ENCODE data around the gene ENOX1. TPM values are rescaled to one million over a fixed set of nuclear protein-coding genes. Genes with fewer than 3 reads are reported as not detected.
"Not testable (repeated sequence)": the region's sequence is repeated elsewhere in the genome, so short reads cannot be mapped to it uniquely, and the experiment has no call there.

ENOX1 gene
- total RNA-seq, 1 experiment from 2014 or later: 1.5 TPM

DNA sequence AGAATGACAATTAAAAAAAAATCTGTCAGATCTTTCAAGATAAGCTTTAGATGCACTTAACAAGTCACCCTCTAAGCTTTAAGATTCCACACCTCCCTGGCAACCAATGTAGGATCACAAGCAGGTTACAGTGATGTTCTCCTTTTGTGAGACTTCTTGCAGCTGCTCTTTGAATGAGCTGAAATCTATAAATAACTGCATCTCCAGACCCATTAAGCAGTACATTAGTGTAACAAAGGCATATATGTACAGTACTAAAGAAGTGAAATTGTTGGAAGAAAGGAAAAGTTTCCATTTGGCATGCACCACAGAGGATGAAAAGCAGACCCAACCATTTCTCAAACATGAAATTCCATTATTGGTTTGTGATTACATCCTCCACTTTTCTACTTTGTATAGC, 364.7 kb downstream of the ENOX1 start:
- Mint-ChIP-seq H3K4me1 (ENCODE audit: low read depth, unreplicated experiment) (no peaks in the 10 kb centered on the region), H3K9me3 (ENCODE audit: low read depth, unreplicated experiment) (peaks cover 2% of the 10 kb centered on the region), H3K36me3 (ENCODE audit: insufficient read depth, unreplicated experiment) (no peaks in the 10 kb centered on the region), H3K27ac (ENCODE audit: unreplicated experiment) (no peak overlapping the region), H3K4me3 (ENCODE audit: low read depth, unreplicated experiment) (no peak overlapping the region), H3K27me3 (ENCODE audit: unreplicated experiment) (no peaks in the 10 kb centered on the region)
- intact Hi-C loops (cut with micrococcal nuclease; ENCODE audit: unreplicated experiment): no loop called here
- DNase-seq: no peak
- CTCF ChIA-PET: no interaction called here
- no TSS peak for BruUV-seq (replicated peaks)
- TF ChIP-seq, protein P1, sequence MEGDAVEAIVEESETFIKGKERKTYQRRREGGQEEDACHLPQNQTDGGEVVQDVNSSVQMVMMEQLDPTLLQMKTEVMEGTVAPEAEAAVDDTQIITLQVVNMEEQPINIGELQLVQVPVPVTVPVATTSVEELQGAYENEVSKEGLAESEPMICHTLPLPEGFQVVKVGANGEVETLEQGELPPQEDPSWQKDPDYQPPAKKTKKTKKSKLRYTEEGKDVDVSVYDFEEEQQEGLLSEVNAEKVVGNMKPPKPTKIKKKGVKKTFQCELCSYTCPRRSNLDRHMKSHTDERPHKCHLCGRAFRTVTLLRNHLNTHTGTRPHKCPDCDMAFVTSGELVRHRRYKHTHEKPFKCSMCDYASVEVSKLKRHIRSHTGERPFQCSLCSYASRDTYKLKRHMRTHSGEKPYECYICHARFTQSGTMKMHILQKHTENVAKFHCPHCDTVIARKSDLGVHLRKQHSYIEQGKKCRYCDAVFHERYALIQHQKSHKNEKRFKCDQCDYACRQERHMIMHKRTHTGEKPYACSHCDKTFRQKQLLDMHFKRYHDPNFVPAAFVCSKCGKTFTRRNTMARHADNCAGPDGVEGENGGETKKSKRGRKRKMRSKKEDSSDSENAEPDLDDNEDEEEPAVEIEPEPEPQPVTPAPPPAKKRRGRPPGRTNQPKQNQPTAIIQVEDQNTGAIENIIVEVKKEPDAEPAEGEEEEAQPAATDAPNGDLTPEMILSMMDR (IDR thresholded peaks at IDR 0.05; ENCODE audit: unreplicated experiment): no peak

DNA sequence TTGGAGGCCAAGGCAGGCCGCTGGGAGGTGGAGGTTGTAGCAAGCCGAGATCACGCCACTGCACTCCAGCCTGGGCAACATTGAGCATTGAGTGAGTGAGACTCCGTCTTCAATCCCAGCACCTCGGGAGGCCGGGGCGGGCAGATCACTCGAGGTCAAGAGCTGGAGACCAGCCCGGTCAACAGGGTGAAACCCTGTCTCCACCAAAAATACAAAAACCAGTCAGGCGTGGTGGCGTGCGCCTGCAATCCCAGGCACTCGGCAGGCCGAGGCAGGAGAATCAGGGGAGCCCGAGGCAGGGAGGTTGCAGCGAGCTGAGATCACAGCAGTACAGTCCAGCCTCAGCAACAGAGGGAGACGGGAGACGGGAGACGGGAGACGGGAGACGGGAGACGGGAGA, 369.9 kb downstream of the ENOX1 start:
- DNase-seq; H3K27ac Mint-ChIP-seq (ENCODE audit: unreplicated experiment); intact Hi-C loops (cut with micrococcal nuclease; ENCODE audit: unreplicated experiment); H3K4me1 Mint-ChIP-seq (ENCODE audit: low read depth, unreplicated experiment); H3K9me3 Mint-ChIP-seq (ENCODE audit: low read depth, unreplicated experiment); H3K36me3 Mint-ChIP-seq (ENCODE audit: insufficient read depth, unreplicated experiment); BruUV-seq (replicated peaks); H3K27me3 Mint-ChIP-seq (ENCODE audit: unreplicated experiment); H3K4me3 Mint-ChIP-seq (ENCODE audit: low read depth, unreplicated experiment); CTCF ChIA-PET: not testable (repeated sequence)

DNA sequence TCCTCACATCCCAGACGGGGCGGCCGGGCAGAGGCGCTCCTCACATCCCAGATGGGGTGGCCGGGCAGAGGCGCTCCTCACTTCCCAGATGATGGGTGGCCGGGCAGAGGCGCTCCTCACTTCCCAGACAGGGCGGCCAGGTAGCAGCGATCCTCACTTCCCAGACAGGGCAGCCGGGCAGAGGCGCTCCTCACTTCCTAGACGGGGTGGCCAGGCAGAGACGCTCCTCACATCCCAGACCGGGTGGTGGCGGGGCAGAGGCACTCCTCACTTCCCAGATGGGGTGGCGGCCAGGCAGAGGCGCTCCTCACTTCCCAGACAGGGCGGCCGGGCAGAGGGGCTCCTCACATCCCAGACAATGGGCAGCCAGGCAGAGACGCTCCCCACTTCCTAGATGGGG, 370.4 kb downstream of the ENOX1 start:
- DNase-seq; CTCF ChIA-PET; BruUV-seq (replicated peaks); H3K4me3 Mint-ChIP-seq (ENCODE audit: low read depth, unreplicated experiment); intact Hi-C loops (cut with micrococcal nuclease; ENCODE audit: unreplicated experiment); H3K36me3 Mint-ChIP-seq (ENCODE audit: insufficient read depth, unreplicated experiment); H3K27me3 Mint-ChIP-seq (ENCODE audit: unreplicated experiment); H3K27ac Mint-ChIP-seq (ENCODE audit: unreplicated experiment); H3K9me3 Mint-ChIP-seq (ENCODE audit: low read depth, unreplicated experiment); H3K4me1 Mint-ChIP-seq (ENCODE audit: low read depth, unreplicated experiment): not testable (repeated sequence)

DNA sequence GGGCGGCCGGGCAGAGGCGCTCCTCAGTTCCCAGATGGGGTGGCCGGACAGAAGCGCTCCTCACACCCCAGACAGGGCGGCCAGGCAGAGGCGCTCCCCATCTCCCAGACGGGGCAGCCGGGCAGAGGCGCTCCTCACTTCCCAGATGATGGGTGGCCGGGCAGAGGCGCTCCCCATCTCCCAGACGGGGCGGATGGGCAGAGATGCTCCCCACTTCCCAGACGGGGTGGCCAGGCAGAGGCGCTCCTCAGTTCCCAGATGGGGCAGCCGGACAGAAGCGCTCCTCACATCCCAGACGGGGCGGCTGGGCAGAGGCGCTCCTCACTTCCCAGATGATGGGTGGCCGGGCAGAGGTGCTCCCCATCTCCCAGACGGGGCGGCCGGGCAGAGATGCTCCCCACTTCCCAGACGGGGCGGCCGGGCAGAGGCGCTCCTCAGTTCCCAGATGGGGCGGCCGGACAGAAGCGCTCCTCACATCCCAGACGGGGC, 370.8 kb downstream of the ENOX1 start:
- H3K36me3 Mint-ChIP-seq (ENCODE audit: insufficient read depth, unreplicated experiment); intact Hi-C loops (cut with micrococcal nuclease; ENCODE audit: unreplicated experiment); H3K9me3 Mint-ChIP-seq (ENCODE audit: low read depth, unreplicated experiment); H3K4me1 Mint-ChIP-seq (ENCODE audit: low read depth, unreplicated experiment); CTCF ChIA-PET; H3K4me3 Mint-ChIP-seq (ENCODE audit: low read depth, unreplicated experiment); H3K27me3 Mint-ChIP-seq (ENCODE audit: unreplicated experiment); DNase-seq; BruUV-seq (replicated peaks); H3K27ac Mint-ChIP-seq (ENCODE audit: unreplicated experiment): not testable (repeated sequence)

DNA sequence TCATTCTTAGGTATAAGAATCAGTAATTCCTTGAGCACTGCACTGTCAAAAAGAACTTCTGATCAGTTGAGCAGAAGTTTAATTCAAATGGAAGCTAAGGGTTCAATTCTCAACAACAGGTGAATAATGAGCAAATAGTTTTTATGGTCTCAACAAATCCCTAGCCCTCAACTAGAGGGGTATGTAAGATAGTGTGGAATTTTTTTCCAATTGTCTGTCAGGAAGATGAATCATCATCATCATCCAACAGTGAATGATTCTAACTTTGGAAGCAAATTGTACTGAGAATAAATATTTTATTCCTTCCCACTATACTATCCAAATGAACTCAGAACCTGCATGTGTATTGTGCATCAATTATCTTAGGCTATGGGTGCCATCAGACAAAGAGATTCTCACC, 372.7 kb downstream of the ENOX1 start:
- DNase-seq: no peak
- Mint-ChIP-seq H3K4me1 (ENCODE audit: low read depth, unreplicated experiment) (peaks cover 8% of the 10 kb centered on the region), H3K9me3 (ENCODE audit: low read depth, unreplicated experiment) (no peaks in the 10 kb centered on the region), H3K36me3 (ENCODE audit: insufficient read depth, unreplicated experiment) (no peaks in the 10 kb centered on the region), H3K27me3 (ENCODE audit: unreplicated experiment) (no peaks in the 10 kb centered on the region), H3K4me3 (ENCODE audit: low read depth, unreplicated experiment) (no peak overlapping the region), H3K27ac (ENCODE audit: unreplicated experiment) (no peak overlapping the region)
- intact Hi-C loops (cut with micrococcal nuclease; ENCODE audit: unreplicated experiment): no loop called here
- BruUV-seq (replicated peaks): no TSS peak
- CTCF ChIA-PET: no interaction called here
- TF ChIP-seq, protein P1 (IDR thresholded peaks at IDR 0.05; ENCODE audit: unreplicated experiment): no peak

- CTCF ChIA-PET: no interaction called here
- TF ChIP-seq, protein P1 (IDR thresholded peaks at IDR 0.05; ENCODE audit: unreplicated experiment): no peak
- Mint-ChIP-seq H3K36me3 (ENCODE audit: insufficient read depth, unreplicated experiment) (no peaks in the 10 kb centered on the region), H3K27me3 (ENCODE audit: unreplicated experiment) (no peaks in the 10 kb centered on the region), H3K27ac (ENCODE audit: unreplicated experiment) (no peak overlapping the region), H3K4me1 (ENCODE audit: low read depth, unreplicated experiment) (peaks cover 8% of the 10 kb centered on the region), H3K9me3 (ENCODE audit: low read depth, unreplicated experiment) (peaks cover 4% of the 10 kb centered on the region), H3K4me3 (ENCODE audit: low read depth, unreplicated experiment) (no peak overlapping the region)
- intact Hi-C loops (cut with micrococcal nuclease; ENCODE audit: unreplicated experiment): no loop called here
- no TSS peak for BruUV-seq (replicated peaks)
- no peak for DNase-seq
Measured at GRCh38 chr13:43411741-43412140, 375.0 kb downstream of the ENOX1 start.
